ENCODE results near the gene C1orf21. TPM values are rescaled to one million over a fixed set of nuclear protein-coding genes. Genes with fewer than 3 reads are reported as not detected.

C1orf21 gene
- polyA plus RNA-seq, 6 donors from 2014 or later, result 0.08 to 1.9 (median 0.16) TPM; not detected in 1

DNA sequence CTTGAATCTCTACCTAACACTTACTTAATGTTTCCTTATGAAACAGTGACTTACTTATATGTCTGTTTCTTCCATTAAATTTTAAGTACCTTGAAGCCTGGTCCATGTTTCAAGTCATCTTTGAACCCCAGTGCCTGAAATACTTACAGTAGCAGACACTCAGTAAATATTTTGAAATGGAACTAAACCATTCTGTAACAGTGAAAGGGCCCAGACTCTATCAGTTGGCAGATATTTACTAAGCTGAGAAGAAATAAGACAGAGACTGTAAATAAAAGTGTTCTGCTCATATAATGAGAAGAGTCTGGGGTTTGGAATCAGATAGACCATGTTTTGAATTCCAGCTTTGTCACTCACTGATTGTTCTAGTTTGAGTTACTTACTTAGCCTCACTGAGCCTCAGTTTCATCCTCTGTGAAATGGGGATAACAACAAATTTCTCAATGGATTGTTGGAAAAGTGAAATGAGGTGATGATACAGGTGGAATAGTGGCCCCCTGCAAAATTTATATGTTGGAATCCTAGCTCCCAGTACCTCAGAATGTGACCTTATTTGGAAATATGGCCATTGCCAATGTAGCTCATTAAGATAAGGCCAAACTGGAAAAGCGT lies 19.3 kb upstream of the C1orf21 start:
- ATAC-seq (ENCODE audit: low read depth in 2 of 2) (no peak), DNase-seq (no peak)
- no peaks in the 10 kb centered on the region for H3K36me3 Mint-ChIP-seq
- peaks cover 5 to 9% (median 7%) of the 10 kb centered on the region in 3 donors for H3K27me3 Mint-ChIP-seq
- no peaks in the 10 kb centered on the region for H3K9me3 Mint-ChIP-seq
- H3K4me3 Mint-ChIP-seq, result no peak overlapping the region
- no peak overlapping the region for H3K27ac Mint-ChIP-seq
- H3K4me1 Mint-ChIP-seq, result no peaks in the 10 kb centered on the region

DNA sequence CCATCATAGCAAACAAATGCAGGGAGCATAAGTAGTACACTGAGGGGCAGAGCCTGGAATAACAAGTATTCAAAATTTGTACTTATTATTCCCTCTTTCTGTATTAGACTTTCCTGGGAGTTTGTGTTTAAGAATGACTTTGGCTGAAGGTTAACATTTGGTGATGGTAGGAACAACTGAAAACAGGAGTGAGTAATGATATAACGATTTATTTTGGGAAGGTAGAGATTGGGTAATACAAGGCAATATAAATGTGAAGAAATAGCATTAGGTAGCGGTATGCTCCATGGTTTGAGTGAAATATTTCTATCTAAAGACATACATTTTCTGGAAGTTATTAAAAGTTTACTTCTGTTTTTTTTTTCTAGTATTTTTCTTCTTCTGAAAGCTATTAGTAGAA lies 18.5 kb upstream of the C1orf21 start:
- peaks cover 5 to 9% (median 7%) of the 10 kb centered on the region in 3 donors for H3K27me3 Mint-ChIP-seq
- H3K9me3 Mint-ChIP-seq, result no peaks in the 10 kb centered on the region
- no peak for DNase-seq
- ATAC-seq (ENCODE audit: low read depth in 2 of 2), result no peak
- no peak overlapping the region for H3K4me3 Mint-ChIP-seq
- H3K36me3 Mint-ChIP-seq, result no peaks in the 10 kb centered on the region
- H3K4me1 Mint-ChIP-seq, result no peaks in the 10 kb centered on the region
- H3K27ac Mint-ChIP-seq, result no peak overlapping the region

DNA sequence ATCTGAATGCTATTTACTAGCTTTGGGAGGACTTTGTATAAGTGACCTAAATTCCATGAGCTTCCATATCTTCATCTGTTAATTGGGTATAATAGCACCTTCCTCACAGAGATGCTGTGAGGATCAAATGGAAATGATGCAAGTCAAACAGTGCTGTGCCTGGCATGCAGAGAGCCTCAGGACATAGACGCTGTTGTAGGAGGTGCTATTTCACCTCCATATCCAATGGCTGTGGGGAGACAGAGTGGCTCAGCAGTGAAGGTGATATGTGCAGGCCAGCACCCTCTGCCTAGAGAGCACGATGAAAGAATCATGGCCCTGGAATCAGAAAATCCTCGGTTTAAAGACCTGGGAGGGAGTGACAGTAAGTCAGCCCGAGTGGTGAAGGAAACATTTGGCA lies 16.0 kb upstream of the C1orf21 start:
- H3K9me3 Mint-ChIP-seq, result no peaks in the 10 kb centered on the region
- peaks cover 5 to 7% (median 5%) of the 10 kb centered on the region in 3 donors for H3K27me3 Mint-ChIP-seq
- H3K27ac Mint-ChIP-seq, result no peak overlapping the region
- H3K36me3 Mint-ChIP-seq, result no peaks in the 10 kb centered on the region
- H3K4me3 Mint-ChIP-seq, result no peak overlapping the region
- no peak for DNase-seq
- no peaks in the 10 kb centered on the region for H3K4me1 Mint-ChIP-seq
- no peak for ATAC-seq (ENCODE audit: low read depth in 2 of 2)

DNA sequence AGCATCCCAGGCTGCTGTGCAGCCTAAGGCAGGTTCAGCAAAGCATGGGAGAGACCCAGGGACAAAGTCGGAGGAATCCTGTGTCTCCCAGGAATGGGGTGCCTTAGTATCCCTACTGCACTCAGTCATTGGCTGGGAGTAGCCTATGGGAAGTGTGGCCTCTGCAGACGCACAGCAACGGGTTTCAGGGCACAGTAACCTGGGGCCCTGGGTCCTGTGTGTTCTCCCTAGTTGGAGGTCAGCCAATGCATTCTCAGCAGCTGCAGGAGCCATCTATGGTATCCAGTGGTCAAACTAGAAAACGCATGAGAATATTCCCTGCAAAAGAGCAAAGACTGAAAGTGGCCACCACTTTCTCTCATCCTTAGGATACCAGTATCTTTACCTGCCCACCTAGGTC lies 13.7 kb upstream of the C1orf21 start:
- Mint-ChIP-seq H3K4me1 (no peaks in the 10 kb centered on the region), H3K36me3 (no peaks in the 10 kb centered on the region), H3K4me3 (no peak overlapping the region), H3K27me3 (peaks cover 4 to 5% (median 5%) of the 10 kb centered on the region in 3 donors), H3K9me3 (no peaks in the 10 kb centered on the region), H3K27ac (peak overlapping the region in 1 of 6 donors; percentile 24)
- DNase-seq (no peak), ATAC-seq (ENCODE audit: low read depth in 2 of 2) (no peak)

DNA sequence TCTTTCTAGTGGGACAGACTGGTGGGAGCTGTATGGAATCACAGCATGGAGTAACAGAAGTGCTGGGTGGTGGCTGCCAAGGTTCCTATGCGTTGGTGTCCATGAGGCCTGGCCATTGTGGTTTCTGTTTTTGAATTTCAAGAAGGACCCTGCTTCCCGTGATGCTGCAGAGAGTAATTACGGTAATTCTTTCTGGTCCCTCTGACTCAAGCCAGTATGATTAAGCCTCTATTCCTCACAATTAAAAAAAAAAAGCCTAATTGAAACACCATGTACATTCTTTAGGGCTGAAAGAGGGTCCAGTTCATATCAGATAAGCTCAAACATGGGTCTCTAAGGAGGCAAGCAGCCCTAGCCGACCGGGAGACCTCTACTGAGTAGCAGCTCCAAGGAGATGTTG lies 10.5 kb upstream of the C1orf21 start:
- Mint-ChIP-seq H3K36me3 (no peaks in the 10 kb centered on the region), H3K9me3 (no peaks in the 10 kb centered on the region), H3K4me1 (no peaks in the 10 kb centered on the region), H3K4me3 (no peak overlapping the region), H3K27me3 (peaks cover 9 to 11% (median 9%) of the 10 kb centered on the region in 3 donors), H3K27ac (no peak overlapping the region)
- DNase-seq (no peak), ATAC-seq (ENCODE audit: low read depth in 2 of 2) (no peak)

DNA sequence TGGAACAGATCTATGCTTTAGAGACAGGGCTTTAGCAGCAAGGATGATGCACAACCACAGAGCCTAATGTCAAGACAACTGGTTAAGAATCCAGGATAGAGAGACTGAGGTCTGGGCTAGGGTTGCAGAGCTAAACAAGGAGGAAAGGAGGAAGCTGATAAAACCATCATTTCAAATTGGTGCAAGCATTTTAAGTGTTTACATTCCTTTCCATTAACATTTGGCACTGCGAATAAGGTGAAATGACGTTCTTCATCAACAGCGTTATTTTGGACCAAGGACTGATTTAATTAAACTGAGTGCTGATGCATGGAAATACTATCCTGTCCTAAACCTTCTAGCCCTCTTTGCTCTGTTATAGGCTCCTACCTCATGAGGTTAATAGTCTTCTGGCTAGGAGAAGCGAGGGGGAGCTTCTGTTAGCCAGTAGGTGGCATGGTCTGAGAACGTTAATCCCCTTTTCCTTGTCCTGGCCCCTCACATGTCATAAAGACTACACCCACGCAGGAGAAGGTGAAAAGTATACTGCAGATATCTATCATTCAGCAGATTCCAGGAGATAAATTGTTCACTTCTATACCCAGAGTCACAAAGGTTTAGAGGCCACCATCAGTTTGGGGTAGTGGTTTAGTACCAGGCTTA lies 7.6 kb upstream of the C1orf21 start:
- Mint-ChIP-seq H3K27me3 (peaks cover 26 to 28% (median 26%) of the 10 kb centered on the region in 3 donors), H3K4me1 (no peaks in the 10 kb centered on the region), H3K36me3 (no peaks in the 10 kb centered on the region), H3K27ac (no peak overlapping the region), H3K9me3 (no peaks in the 10 kb centered on the region), H3K4me3 (no peak overlapping the region)
- ATAC-seq (ENCODE audit: low read depth in 2 of 2) (no peak), DNase-seq (no peak)

DNA sequence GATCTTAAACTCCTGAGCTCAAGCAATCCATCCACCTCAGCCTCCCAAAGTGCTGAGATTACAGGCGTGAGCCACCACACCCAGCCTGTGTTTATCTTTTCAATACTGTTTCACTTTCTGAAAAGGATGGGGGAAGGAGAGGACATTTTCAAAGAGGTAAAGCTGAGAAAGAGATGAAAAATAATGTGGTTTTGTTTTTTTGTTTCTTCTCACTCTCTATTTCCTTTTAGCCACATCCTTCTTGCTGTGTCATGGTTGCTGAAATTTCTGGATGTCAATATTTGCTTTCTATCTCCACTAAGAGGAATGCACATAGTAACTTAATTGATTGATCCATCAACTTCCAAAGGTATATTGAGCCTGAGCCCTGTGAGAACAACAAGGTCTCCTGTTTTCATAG lies 6.4 kb upstream of the C1orf21 start:
- H3K36me3 Mint-ChIP-seq, result peaks cover 0 to under 1% of the 10 kb centered on the region in 2 donors
- DNase-seq (no peak), ATAC-seq (ENCODE audit: low read depth in 2 of 2) (no peak)
- H3K4me1 Mint-ChIP-seq, result peaks cover 0 to 3% (median under 1%) of the 10 kb centered on the region in 3 donors
- H3K9me3 Mint-ChIP-seq, result no peaks in the 10 kb centered on the region
- H3K27me3 Mint-ChIP-seq, result peaks cover 36 to 40% (median 38%) of the 10 kb centered on the region in 3 donors
- no peak overlapping the region for H3K4me3 Mint-ChIP-seq
- H3K27ac Mint-ChIP-seq, result peak overlapping the region in 1 of 6 donors; percentile 28

DNA sequence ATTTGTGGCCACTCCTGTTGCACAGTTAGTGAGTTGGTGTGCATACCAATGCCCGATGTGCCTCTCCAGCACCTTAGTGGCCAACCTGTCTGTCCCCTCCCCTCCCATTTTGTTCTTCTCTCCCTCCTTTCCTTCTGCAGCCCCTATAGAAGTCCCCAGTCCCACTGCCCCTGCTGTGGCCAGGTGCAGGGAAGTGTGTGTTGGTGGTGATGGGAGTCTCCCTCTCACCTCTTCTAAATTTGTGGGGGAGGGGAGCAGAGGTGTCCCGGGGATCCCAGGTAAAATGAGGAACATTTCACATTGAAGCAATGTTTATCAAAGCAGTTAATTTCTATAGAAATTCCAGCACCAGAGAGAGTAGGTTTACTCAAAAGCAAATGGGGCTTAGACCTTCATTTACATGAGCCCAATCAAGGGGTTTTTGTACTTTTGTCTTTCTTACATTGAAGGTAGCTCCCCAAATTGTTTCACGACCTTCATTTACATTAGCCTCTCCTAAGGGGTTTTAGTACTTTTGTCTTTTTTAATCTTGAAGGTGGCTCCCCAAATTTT lies 3.0 kb upstream of the C1orf21 start:
- no peak for ATAC-seq (ENCODE audit: low read depth in 2 of 2)
- Mint-ChIP-seq H3K36me3 (peaks cover 0 to 7% of the 10 kb centered on the region in 2 donors), H3K9me3 (no peaks in the 10 kb centered on the region), H3K27ac (no peak overlapping the region), H3K4me1 (peaks cover 11 to 28% (median 22%) of the 10 kb centered on the region in 3 donors), H3K27me3 (peaks cover 48 to 56% (median 52%) of the 10 kb centered on the region in 3 donors), H3K4me3 (peak overlapping the region in 1 of 8 donors; percentile 25)
- DNase-seq, result no peak

DNA sequence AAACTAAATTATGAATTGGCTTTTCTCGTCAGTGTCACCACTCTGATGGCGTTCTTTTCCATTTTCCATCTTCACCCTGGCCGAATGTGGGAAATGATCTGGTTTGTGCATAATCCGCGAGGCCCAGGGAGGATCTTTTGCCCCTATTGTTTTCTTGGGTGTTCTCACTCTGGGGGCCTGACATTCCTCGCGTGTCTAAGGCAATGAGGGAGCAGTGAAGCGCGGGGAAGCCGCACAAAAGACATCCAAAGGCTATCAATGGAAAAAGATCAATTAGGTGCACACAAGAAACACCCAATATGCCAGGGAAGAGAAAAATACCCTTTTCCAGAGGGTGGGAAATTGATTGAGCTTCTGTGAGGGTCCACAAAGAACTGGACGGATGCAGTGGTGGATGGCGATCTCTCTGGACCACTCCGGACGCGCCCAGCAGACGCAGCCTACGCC lies 941 bp upstream of the C1orf21 start:
- Mint-ChIP-seq H3K4me3 (peak overlapping the region; percentile 71 to 89 (median 84)), H3K27ac (peak overlapping the region in 2 of 6 donors; percentile 31 to 73), H3K36me3 (peaks cover 0 to 7% of the 10 kb centered on the region in 2 donors), H3K27me3 (peaks cover 45 to 65% (median 64%) of the 10 kb centered on the region in 3 donors), H3K9me3 (no peaks in the 10 kb centered on the region), H3K4me1 (peaks cover 11 to 28% (median 22%) of the 10 kb centered on the region in 3 donors)
- ATAC-seq (ENCODE audit: low read depth in 2 of 2) (no peak), DNase-seq (no peak)

DNA sequence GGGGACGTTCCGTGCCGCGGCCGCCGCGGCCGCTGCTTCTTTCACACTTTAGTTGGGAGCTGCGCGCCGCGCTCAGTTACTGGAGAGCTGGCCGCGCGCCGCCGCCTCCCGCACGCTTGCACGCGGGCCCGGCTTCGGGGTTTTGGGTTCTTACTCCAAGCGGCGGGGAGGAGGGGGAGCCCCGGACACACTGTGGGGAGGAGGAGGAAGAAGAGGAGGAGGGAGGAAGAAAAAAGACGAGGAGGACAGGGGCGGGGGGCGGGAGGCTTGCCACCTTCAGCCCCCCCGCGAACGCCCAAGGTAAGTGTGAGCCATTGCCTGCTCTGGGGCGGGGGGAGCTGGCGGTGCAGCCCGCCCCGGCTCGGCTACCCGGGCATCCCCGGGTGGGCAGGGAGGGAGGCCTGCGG lies 243 bp downstream of the C1orf21 start:
- Mint-ChIP-seq H3K27me3 (peaks cover 44 to 60% (median 58%) of the 10 kb centered on the region in 3 donors), H3K9me3 (no peaks in the 10 kb centered on the region), H3K27ac (no peak overlapping the region), H3K4me3 (peak overlapping the region; percentile 73 to 92 (median 84)), H3K4me1 (peaks cover 11 to 28% (median 22%) of the 10 kb centered on the region in 3 donors), H3K36me3 (peaks cover 0 to 7% of the 10 kb centered on the region in 2 donors)
- ATAC-seq (ENCODE audit: low read depth in 2 of 2) (peak in 1 of 2 donors; percentile 23), DNase-seq (no peak)

DNA sequence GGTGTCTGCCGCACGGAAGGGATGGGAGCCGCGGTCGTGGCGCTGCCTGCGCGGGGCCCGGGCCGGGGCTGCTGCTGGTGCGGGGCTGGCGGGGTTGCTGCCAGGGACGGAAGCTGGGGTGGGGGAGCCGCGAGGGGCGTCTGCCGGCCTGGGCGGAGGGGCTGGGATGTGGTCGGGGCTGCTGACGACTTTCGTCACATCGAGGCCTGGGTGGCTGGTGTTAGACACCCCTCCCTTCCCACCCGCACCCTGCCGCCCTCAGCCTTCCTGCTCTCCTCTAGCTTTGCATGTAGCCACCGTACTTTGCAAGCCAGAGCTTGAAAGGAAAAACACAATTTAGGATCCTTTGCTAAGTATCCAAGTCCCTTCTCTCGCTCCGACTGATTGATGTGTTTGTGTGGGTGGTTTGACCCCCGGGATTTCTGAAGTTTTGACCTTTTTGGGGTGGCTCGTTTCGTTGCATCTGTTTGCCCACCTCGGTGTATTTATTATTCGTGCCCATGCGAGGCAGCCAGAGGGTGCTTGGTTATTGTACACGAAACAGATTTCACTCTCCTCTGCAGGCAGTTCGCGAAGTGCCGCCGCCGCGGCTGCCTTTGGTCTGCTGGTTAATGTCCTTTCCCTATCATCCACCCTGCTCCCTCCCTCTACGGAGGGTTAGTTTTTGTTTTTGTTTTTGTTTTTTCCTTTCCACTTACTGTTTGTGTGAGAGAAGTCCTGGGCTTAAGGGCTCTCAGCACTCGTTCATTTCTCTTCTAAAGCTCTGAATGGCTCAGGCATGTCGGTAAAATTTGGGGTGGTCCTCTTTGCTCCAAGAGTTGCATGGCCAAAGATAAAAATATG lies 868 bp downstream of the C1orf21 start:
- H3K27ac Mint-ChIP-seq, result peak overlapping the region in 2 of 6 donors; percentile 6 to 59
- peaks cover 11 to 28% (median 22%) of the 10 kb centered on the region in 3 donors for H3K4me1 Mint-ChIP-seq
- no peaks in the 10 kb centered on the region for H3K9me3 Mint-ChIP-seq
- DNase-seq (peak; percentile 7), ATAC-seq (ENCODE audit: low read depth in 2 of 2) (peak; percentile 31 to 45)
- H3K36me3 Mint-ChIP-seq, result peaks cover 0 to 7% of the 10 kb centered on the region in 2 donors
- peaks cover 44 to 59% (median 56%) of the 10 kb centered on the region in 3 donors for H3K27me3 Mint-ChIP-seq
- H3K4me3 Mint-ChIP-seq, result peak overlapping the region; percentile 72 to 94 (median 87)

DNA sequence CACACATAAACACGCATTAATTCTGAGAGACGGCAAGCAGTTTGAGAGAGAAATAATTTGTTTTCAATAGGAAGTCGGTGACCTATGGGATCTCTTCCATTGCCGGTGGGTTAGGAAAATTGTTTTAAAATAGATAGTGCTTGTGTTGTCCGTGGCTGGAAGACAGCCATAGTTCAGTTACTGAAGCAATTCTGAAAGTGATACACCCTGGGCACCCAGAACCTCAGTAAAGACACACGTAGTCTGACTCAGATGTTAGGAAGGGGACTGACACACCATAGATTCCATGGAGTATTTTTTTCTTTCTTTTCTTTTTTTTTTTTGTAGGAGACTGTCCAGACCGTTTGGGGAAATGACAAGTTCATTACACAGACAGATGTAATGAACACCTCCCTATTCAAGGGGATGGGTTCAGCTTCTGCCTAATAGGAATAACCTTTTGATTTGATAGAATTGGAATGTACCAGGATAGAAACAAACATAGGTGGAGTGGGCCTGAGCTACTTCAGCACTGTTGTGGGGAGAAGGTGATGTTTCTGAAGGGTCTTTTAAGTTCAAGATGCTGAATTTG lies 1.6 kb downstream of the C1orf21 start:
- Mint-ChIP-seq H3K27me3 (peaks cover 38 to 55% (median 53%) of the 10 kb centered on the region in 3 donors), H3K4me1 (peaks cover 11 to 28% (median 22%) of the 10 kb centered on the region in 3 donors), H3K4me3 (peak overlapping the region; percentile 72 to 94 (median 87)), H3K9me3 (no peaks in the 10 kb centered on the region), H3K36me3 (peaks cover 0 to 7% of the 10 kb centered on the region in 2 donors), H3K27ac (peak overlapping the region in 1 of 6 donors; percentile 59)
- DNase-seq (no peak), ATAC-seq (ENCODE audit: low read depth in 2 of 2) (no peak)

DNA sequence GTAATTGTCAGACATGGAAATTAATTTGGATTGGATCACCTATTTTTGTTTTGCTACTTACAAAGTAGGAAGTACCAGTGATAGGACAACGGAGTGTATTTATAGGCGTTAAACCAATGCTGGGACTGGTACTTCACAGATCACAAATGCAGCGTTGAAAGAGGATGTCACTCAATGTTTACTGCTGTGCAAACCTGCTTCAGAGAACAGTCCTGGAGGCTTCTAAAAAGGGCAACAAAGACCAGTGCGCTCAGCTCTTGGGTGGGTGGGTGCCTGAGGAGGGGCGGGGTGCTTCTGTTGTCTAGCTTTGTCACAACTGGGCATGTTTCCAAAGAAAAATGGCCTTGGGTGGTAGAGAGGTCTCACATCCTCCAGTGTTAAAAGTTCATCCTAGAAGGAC lies 2.1 kb downstream of the C1orf21 start:
- Mint-ChIP-seq H3K36me3 (peaks cover 0 to 7% of the 10 kb centered on the region in 2 donors), H3K4me1 (peaks cover 11 to 28% (median 22%) of the 10 kb centered on the region in 3 donors), H3K27me3 (peaks cover 32 to 50% (median 49%) of the 10 kb centered on the region in 3 donors), H3K9me3 (no peaks in the 10 kb centered on the region), H3K27ac (peak overlapping the region in 1 of 6 donors; percentile 33), H3K4me3 (peak overlapping the region in 4 of 8 donors; percentile 80 to 94 (median 88))
- no peak for ATAC-seq (ENCODE audit: low read depth in 2 of 2)
- DNase-seq, result no peak

All from naive B cell (primary cell).